Kidney capillary endothelial cell (primary cell): ENCODE data around the gene WNT5A.

Experiments
- DNase-seq: peaks from one replicate; pipeline ENCODE4 v3.0.0-alpha.2; 2018; ENCODE audit warnings: low spot score

The WNT5A gene

GRCh38 chr3:55481744-55482495 is 5.2 kb downstream of the WNT5A start:
- DNase-seq: no peak

DNA sequence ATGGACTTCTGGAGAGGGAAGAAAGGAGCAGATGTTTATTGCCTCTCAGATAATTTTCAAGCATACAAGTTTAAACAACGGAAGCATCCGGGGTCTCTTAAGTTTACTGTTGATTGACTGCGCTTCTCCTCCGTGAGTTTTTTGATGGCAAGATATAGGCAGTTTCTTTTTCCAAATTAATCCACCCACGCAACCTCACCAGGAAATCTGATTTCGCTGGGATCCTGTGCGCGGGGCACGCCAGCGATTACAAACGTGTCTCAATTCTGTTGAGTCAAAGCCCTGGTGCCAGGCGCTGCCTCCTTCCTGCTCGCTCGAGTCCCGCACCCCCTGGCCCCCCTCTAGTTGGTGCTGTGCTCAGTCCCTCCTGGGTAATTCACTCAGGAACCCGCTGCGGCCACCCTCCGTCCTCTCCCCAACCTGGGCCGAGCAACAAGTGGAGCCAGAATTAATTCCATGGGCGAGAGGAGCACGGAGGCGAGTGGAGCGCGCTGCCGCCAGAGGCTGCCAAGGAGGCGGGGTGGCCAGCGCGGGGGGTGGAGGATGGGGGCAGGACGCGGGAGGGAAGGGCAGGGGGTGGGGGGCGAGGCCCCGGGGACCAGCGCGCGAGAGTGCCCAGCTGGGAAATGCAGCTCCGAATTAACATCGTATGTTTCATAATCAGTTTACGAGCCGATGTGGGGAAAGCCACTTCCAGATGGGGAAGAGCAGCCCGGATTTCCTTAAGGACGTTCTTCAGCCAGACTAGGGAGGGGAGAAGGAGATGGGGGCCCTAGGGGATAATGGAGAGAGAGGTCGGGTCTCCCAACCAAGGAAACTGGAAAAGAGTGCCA is 6.0 kb downstream of the WNT5A start:
- no peak for DNase-seq

DNA sequence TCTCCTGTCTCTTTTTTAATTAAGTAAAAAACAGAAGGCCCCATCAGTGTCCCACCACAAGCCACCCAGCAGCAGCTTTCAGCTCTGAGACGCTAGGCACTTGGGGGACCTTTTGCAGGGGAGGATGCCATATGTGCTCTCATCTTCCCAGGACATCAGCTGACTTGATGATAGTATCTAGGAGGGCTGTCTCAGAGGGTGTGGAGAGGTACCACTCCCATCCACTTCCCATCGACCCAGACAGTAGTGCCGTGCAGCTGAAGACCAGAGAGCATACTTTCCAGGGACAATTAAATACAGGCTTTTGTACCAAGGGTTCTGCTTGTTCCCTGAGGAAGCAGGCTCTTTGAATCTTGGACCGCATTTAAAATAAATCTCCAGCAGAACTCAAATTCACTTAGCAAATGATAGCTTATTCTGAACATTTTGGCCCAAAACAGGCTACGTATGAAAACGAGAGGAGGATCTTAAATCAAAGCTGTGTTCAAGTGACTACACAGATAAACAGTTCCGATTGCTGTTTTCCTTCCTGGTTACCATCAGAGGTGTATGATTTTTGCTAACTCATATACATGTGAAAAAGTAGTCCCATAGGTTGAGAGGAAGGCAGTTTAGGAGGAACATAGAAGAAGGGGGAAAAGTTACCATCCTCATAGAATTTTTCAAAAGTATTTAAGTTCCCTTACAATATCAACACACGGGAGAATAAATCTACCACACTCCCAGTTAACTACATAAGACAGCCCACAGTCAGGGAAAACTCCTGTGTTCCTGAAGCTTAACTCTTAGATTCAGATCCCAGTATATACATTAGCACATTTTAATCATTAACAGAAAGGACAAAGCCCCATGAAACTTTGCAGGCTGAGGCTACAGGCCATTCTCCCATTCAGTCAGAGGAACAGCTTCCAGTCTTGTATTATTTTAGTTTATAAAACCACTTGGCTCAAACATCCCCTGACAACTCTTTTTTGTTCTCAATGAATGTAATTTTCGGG is 9.5 kb downstream of the WNT5A start:
- DNase-seq: no peak

GRCh38 chr3:55476515-55476914 is 10.6 kb downstream of the WNT5A start:
- DNase-seq: peak; percentile 52

DNA sequence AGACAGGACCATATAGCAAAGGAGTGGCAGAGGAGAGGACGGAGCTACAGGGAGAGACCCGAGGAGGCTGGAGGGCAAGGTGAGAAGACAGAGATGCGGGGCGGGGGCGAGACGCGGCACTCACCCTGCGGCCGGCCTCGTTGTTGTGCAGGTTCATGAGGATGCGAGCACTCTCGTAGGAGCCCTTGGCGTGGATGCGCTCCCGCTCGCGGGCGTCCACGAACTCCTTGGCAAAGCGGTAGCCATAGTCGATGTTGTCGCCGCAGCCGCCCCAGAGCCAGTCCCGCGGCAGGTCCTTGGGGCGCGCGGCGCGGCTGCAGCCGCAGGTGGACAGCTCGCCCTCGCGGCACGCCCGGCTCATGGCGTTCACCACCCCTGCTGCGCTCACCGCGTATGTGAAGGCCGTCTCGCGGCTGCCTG is 12.9 kb downstream of the WNT5A start:
- DNase-seq: no peak

- no peak for DNase-seq
Measured at GRCh38 chr3:55473788-55474187, 13.3 kb downstream of the WNT5A start.

GRCh38 chr3:55471522-55472280 is 15.4 kb downstream of the WNT5A start:
- DNase-seq: no peak

- DNase-seq: no peak
Measured at GRCh38 chr3:55471084-55471483, 16.0 kb downstream of the WNT5A start.

DNA sequence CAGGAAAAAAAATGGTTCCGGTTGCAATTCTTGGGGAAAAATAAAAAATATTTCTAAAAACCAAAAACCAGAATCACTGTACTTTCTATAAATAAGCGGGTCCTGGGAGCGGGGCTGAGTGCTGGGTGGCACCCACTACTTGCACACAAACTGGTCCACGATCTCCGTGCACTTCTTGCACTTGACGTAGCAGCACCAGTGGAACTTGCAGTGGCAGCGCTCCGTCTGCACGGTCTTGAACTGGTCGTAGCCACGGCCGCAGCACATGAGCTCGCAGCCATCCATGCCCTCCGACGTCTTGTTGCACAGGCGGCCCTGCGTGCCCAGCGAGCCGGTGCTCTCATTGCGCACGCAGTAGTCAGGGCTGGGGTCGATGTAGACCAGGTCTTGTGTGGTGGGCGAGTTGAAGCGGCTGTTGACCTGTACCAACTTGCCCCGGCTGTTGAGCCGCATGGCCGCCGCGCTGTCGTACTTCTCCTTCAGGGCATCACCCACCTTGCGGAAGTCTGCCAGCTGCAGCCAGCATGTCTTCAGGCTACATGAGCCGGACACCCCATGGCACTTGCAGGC is 17.1 kb downstream of the WNT5A start:
- DNase-seq: no peak

- no peak for DNase-seq
Measured at GRCh38 chr3:55468251-55468650, 18.9 kb downstream of the WNT5A start.

DNA sequence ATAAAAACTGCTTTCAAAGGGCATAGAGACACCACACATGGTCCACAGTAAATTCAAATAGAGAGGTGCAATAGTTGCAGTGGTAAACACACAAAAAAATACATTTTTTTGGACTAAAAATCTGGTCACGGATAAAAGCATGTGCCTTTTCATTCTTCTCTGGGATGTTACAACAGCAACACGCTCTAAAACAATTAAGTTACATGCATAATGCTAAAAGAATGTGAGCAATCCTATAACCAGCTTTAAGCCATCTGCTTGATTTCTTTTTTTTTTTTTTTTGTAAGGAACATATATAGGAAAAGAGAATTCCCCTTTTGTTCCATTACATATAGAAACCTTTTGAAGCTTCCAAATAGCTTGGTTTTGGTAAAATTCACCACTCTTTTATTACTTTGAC is 20.0 kb downstream of the WNT5A start:
- no peak for DNase-seq

DNA sequence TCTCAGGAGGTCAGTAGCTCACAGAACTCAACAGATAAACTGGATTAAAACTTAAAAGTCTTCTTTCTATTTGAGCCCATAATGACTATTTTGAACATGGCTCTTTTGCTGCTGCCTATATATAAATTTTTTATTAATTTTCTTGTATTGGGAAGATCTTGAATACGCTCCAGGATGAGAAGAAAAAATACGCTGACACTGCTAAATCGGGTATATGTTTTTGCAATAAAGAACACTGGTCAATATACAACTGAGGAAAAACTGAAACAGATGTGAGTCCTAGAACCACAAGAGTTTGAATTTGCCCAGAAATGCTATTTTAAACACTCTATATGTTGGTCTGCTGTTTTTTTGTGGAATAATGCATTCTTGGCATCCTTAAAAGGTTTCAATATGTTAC is 20.6 kb downstream of the WNT5A start:
- no peak for DNase-seq

GRCh38 chr3:55461896-55462295 is 25.2 kb downstream of the WNT5A start:
- DNase-seq: no peak

GRCh38 chr3:55459838-55460237 is 27.3 kb downstream of the WNT5A start:
- DNase-seq: no peak

GRCh38 chr3:55458181-55458790 is 28.8 kb downstream of the WNT5A start:
- no peak for DNase-seq

DNA sequence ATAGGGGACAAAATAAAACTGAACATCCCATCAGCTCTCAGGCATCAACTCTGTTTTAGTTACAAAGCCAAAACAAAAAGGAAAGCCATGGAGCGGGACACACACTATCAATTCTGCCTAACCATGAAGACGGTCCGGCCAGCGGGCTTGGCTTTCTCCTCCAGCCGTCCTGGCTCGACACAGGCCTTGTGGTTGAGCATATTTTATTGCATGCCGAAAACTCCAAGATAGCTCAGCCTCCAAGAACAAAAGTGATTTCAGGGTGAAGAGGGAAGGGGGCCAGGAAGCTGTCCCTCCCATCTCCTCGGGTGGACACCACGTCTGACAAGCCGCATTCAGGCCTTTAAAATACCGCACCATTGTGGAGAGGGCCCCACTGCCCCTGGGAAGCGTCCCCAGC is 31.2 kb downstream of the WNT5A start:
- no peak for DNase-seq

DNA sequence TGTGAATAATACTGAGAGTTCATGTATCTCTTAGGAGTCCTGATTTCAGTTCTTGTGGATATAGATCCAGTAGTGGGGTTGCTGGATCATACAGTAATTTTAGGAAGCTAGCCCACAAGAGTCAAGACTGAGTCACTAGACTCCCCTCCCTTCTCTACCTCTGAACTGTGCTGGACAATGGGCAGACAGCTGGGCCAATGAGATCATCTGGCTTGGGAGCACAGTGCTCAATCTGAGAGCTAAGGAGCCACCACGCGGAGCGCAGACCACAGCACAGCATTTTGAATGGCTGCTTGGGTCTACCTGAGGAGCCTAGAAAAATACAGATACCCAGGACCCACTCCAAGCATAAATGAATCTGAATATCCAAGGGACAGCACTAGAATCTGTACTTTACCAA is 32.5 kb downstream of the WNT5A start:
- no peak for DNase-seq

DNA sequence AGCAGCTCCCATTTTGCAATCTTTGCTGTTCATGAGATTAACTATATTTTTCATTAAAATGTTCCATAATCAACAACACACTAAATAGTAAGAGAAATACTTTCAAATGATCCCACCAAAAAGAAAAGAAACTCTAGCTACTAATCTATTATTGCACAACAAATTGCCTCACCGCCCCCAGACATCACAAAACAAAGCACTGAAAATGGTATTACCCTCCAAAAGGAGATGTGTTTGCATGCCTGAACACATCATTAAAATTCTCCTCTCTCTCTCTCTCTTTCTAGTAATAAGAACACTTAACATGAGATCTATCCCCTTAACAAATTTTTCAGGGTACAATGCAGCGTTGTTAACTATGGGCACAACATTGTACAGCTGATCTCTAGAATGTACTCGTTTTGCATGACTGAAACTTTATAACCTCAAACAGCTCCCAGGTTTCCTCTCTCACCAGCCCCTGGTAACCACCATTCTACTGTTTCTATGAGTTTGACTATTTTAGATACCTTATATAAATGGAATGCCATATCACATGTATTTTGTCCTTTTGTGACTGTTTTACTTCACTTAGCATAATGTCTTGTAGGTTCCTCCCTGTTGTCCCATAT is 33.1 kb downstream of the WNT5A start:
- DNase-seq: no peak

DNA sequence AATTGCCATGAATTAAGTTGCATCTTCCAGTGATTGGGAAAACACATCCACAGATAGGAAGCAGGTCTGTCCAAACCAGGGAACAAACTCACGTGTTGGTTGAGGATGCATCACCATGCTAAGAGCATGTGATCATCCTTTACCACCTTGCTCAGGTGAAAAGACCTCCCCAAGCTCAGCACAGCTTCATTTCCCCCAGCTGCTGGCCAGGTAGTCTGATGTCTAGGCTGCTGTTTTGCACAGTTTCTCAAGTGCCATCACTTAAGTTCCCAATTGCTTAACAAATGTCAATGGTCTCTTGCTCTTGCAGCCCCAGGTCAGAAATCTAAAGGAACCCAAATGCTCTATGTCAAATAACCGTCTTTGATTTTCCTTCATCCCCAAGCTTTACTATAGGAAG is 34.2 kb downstream of the WNT5A start:
- DNase-seq: no peak

- no peak for DNase-seq
Measured at GRCh38 chr3:55449527-55449926, 37.6 kb downstream of the WNT5A start.
